H9 (cell line): ENCODE data around the gene TCERG1L. TPM values are rescaled to one million over a fixed set of nuclear protein-coding genes. Genes with fewer than 3 reads are reported as not detected.

Source experiments
- DNase-seq: peaks from one replicate; pipeline ENCODE4 v3.0.0-alpha.2; 2017
- H2AFZ ChIP-seq: one replicate; pipeline ENCODE4 v1.6.1; 2013; ENCODE audit warnings: mild to moderate bottlenecking, low read length, control low read depth, moderate library complexity
- H2AK5ac ChIP-seq: 2 replicates; pipeline ENCODE4 v1.6.1; 2013; ENCODE audit warnings: low read length, control low read depth, mixed read lengths; ENCODE audit not compliant: insufficient read length
- H2BK120ac ChIP-seq: one replicate; pipeline ENCODE4 v1.6.1; 2013; ENCODE audit warnings: low read depth, mild to moderate bottlenecking, low read length, control low read depth, inconsistent platforms; ENCODE audit not compliant: poor library complexity, severe bottlenecking
- H2BK12ac ChIP-seq: 2 replicates; pipeline ENCODE4 v1.6.1; 2013; ENCODE audit warnings: low read length, control low read depth, mixed read lengths, low read depth; ENCODE audit not compliant: insufficient read length
- H2BK15ac ChIP-seq: 2 replicates; pipeline ENCODE4 v1.6.1; 2013; ENCODE audit warnings: low read depth, low read length, control low read depth
- H2BK20ac ChIP-seq: one replicate; pipeline ENCODE4 v1.6.1; 2013; ENCODE audit warnings: low read depth, mild to moderate bottlenecking, low read length, control low read depth, inconsistent platforms; ENCODE audit not compliant: poor library complexity, severe bottlenecking
- H2BK5ac ChIP-seq: 2 replicates; pipeline ENCODE4 v1.6.1; 2013; ENCODE audit warnings: low read length, control low read depth, mixed read lengths; ENCODE audit not compliant: insufficient read length
- H3K14ac ChIP-seq: 2 replicates; pipeline ENCODE4 v1.6.1; 2013; ENCODE audit warnings: low read length, control low read depth; ENCODE audit not compliant: insufficient read depth
- H3K18ac ChIP-seq: 2 replicates; pipeline ENCODE4 v1.6.1; 2013; ENCODE audit warnings: low read depth, mild to moderate bottlenecking, mixed read lengths, low read length, control low read depth; ENCODE audit not compliant: insufficient read length
- H3K23ac ChIP-seq: 2 replicates; pipeline ENCODE4 v1.6.1; 2013; ENCODE audit warnings: low read length, control low read depth, mixed read lengths, low read depth; ENCODE audit not compliant: insufficient read length
- H3K23me2 ChIP-seq: 2 replicates; pipeline ENCODE4 v1.6.1; 2013; ENCODE audit warnings: low read depth, mild to moderate bottlenecking, mixed read lengths, low read length, control low read depth; ENCODE audit not compliant: insufficient read length, poor library complexity, severe bottlenecking
- H3K27ac ChIP-seq: 2 replicates; pipeline ENCODE4 v1.5.1; 2013; ENCODE audit warnings: low read length, control low read depth, mixed read lengths, low read depth; ENCODE audit not compliant: insufficient read length
- H3K27me3 ChIP-seq: 2 replicates; pipeline ENCODE4 v1.6.1; 2013; ENCODE audit warnings: low read length, control low read depth, inconsistent platforms; ENCODE audit not compliant: insufficient read depth
- H3K4ac ChIP-seq: 2 replicates; pipeline ENCODE4 v1.6.1; 2013; ENCODE audit warnings: low read depth, mild to moderate bottlenecking, control low read depth, inconsistent platforms, low read length, moderate library complexity
- H3K4me1 ChIP-seq: 2 replicates; pipeline ENCODE4 v1.6.1; 2013; ENCODE audit warnings: low read length, control low read depth, inconsistent platforms; ENCODE audit not compliant: insufficient read depth
- H3K4me2 ChIP-seq: 2 replicates; pipeline ENCODE4 v1.6.1; 2013; ENCODE audit warnings: low read length, control low read depth, mixed read lengths; ENCODE audit not compliant: insufficient read length, insufficient read depth
- H3K56ac ChIP-seq: 2 replicates; pipeline ENCODE4 v1.6.1; 2013; ENCODE audit warnings: low read depth, mild to moderate bottlenecking, mixed read lengths, low read length, control low read depth; ENCODE audit not compliant: insufficient read length
- H3K79me1 ChIP-seq: 2 replicates; pipeline ENCODE4 v1.6.1; 2013; ENCODE audit warnings: low read depth, mild to moderate bottlenecking, moderate library complexity, low read length, control low read depth, inconsistent platforms; ENCODE audit not compliant: insufficient read depth, poor library complexity, severe bottlenecking
- H3K79me2 ChIP-seq: 2 replicates; pipeline ENCODE4 v1.6.1; 2013; ENCODE audit warnings: low read length, control low read depth, inconsistent platforms; ENCODE audit not compliant: insufficient read depth
- H3K9ac ChIP-seq: 2 replicates; pipeline ENCODE4 v1.6.1; 2013; ENCODE audit warnings: low read length, control low read depth, mixed read lengths; ENCODE audit not compliant: insufficient read length; ENCODE audit errors: extremely low read depth
- H3K9me3 ChIP-seq: one replicate; pipeline ENCODE4 v1.6.1; 2013; ENCODE audit warnings: low read depth, low read length, inconsistent platforms; ENCODE audit not compliant: control insufficient read depth
- H3T11ph ChIP-seq: one replicate; pipeline ENCODE4 v1.6.1; 2013; ENCODE audit warnings: mild to moderate bottlenecking, low read length, control low read depth, inconsistent platforms
- H4K20me1 ChIP-seq: one replicate; pipeline ENCODE4 v1.6.1; 2013; ENCODE audit not compliant: control insufficient read depth, insufficient read length, insufficient read depth
- H4K5ac ChIP-seq: 2 replicates; pipeline ENCODE4 v1.6.1; 2013; ENCODE audit warnings: low read depth, mild to moderate bottlenecking, mixed read lengths, low read length, control low read depth; ENCODE audit not compliant: insufficient read length
- H4K8ac ChIP-seq: replicated peaks from 2 replicates; pipeline ENCODE4 v1.6.1; 2013; ENCODE audit warnings: low read length, control low read depth, mixed read lengths, low read depth; ENCODE audit not compliant: insufficient read length
- H4K91ac ChIP-seq: 2 replicates; pipeline ENCODE4 v1.6.1; 2013; ENCODE audit warnings: low read depth, mild to moderate bottlenecking, moderate library complexity, mixed read lengths, low read length, control low read depth; ENCODE audit not compliant: insufficient read length
- H3K27ac Mint-ChIP-seq, 3 experiments: 2 replicates in 2 of 3; 3 replicates in 1 of 3; pipeline ENCODE4 v1.8.0; 2020 to 2021; ENCODE audit warnings: mixed read lengths in 3 of 3, mild to moderate bottlenecking in 1 of 3, moderate library complexity in 1 of 3
- H3K27me3 Mint-ChIP-seq: 2 replicates; pipeline ENCODE4 v1.8.0; 2021; ENCODE audit warnings: low read depth, mild to moderate bottlenecking, moderate library complexity, mixed read lengths
- H3K36me3 Mint-ChIP-seq, 3 experiments: 2 replicates in 2 of 3; 3 replicates in 1 of 3; pipeline ENCODE4 v1.8.0; 2020 to 2021; ENCODE audit warnings: low read depth in 3 of 3, mixed read lengths in 3 of 3; ENCODE audit not compliant: insufficient read depth in 1 of 3
- H3K4me1 Mint-ChIP-seq, 2 experiments: 2 replicates each; pipeline ENCODE4 v1.8.0; 2020; ENCODE audit warnings: mixed read lengths in 2 of 2
- H3K4me3 Mint-ChIP-seq, 2 experiments: 2 replicates in 1 of 2; 3 replicates in 1 of 2; pipeline ENCODE4 v1.8.0; 2020 to 2021; ENCODE audit warnings: mild to moderate bottlenecking in 2 of 2, mixed read lengths in 2 of 2, moderate library complexity in 1 of 2
- H3K9me3 Mint-ChIP-seq, 2 experiments: 2 replicates in 1 of 2; 3 replicates in 1 of 2; pipeline ENCODE4 v1.8.0; 2020; ENCODE audit warnings: mild to moderate bottlenecking in 2 of 2, mixed read lengths in 2 of 2, moderate library complexity in 1 of 2
- WGBS: extraction: QIAGEN DNeasy Blood & Tissue Kit; methylation state at CpG from one replicate; pipeline ENCODE4 v1.1.7; 2013; ENCODE audit warnings: missing lambda C conversion rate, low lambda C conversion rate, mixed read lengths; ENCODE audit not compliant: insufficient read length; ENCODE audit errors: extremely low coverage; 5-methylcytosine and 5-hydroxymethylcytosine counted together
- total RNA-seq: library from RNA; stranded (reverse); gene quantifications from 2 replicates; pipeline ENCODE4 v1.2.1, GENCODE V29; 2021
- TF ChIP-seq, protein P1 (sequence below): fragments of 200-600 bp; sonication (generic); conservative IDR thresholded peaks from 3 replicates; pipeline ENCODE4 v1.8.0; 2021; ENCODE audit warnings: antibody characterized with exemption, mild to moderate bottlenecking

TCERG1L gene
- total RNA-seq, 1 experiment from 2014 or later: 3.3 TPM

DNA sequence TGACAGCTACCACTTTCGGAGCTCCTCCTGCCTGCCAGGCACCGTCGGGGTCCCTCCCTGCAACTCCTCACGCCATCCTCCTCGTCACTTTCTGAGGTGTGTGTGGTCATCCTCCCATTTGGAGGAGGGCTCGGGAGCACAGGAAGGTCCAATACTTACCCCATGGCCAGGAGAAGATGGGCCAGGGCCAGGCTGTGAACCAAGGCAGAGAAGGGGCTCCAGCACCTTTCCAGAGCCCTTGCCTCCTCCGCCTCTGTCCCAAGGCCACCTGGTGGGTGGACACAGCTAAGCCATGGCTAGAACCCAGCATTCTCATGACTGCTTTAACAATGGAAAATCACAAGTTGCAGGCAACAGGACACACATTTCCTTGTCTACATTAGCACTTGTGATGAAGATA is 215.5 kb downstream of the TCERG1L start:
- Histone ChIP-seq H3K23me2 (no peaks in the 10 kb centered on the region), H3K9ac (no peak overlapping the region), H4K91ac (peak overlapping the region; percentile 90), H3K18ac (no peak overlapping the region), H3K14ac (no peak overlapping the region), H2AFZ (no peak overlapping the region), H3K9me3 (no peaks in the 10 kb centered on the region), H2BK120ac (no peak overlapping the region), H4K20me1 (no peaks in the 10 kb centered on the region), H3K27me3 (no peaks in the 10 kb centered on the region), H3K79me1 (no peaks in the 10 kb centered on the region), H4K5ac (no peak overlapping the region), H3K79me2 (no peaks in the 10 kb centered on the region), H2BK15ac (no peak overlapping the region), H3K56ac (no peak overlapping the region), H3K4ac (no peak overlapping the region), H2AK5ac (no peak overlapping the region), H3K23ac (no peak overlapping the region), H3K4me2 (no peak overlapping the region), H3T11ph (no peak overlapping the region), H3K27ac (no peak overlapping the region), H4K8ac (no peak overlapping the region), H2BK20ac (no peak overlapping the region), H2BK12ac (no peak overlapping the region), H3K4me1 (peaks cover 7% of the 10 kb centered on the region; the same call in 1 of the 2 replicates), H2BK5ac (no peak overlapping the region)
- no peaks in the 10 kb centered on the region for H3K27me3 Mint-ChIP-seq
- H3K4me1 Mint-ChIP-seq: peaks cover 24 to 25% of the 10 kb centered on the region in 2 experiments
- DNase-seq: no peak
- H3K9me3 Mint-ChIP-seq: no peaks in the 10 kb centered on the region; a peak in 1 of 5 replicates
- H3K27ac Mint-ChIP-seq: no peak overlapping the region
- H3K36me3 Mint-ChIP-seq: no peaks in the 10 kb centered on the region
- no peak overlapping the region for H3K4me3 Mint-ChIP-seq
- no CpG with 5 or more reads among the region's 7 CpGs for WGBS
- TF ChIP-seq, protein P1, sequence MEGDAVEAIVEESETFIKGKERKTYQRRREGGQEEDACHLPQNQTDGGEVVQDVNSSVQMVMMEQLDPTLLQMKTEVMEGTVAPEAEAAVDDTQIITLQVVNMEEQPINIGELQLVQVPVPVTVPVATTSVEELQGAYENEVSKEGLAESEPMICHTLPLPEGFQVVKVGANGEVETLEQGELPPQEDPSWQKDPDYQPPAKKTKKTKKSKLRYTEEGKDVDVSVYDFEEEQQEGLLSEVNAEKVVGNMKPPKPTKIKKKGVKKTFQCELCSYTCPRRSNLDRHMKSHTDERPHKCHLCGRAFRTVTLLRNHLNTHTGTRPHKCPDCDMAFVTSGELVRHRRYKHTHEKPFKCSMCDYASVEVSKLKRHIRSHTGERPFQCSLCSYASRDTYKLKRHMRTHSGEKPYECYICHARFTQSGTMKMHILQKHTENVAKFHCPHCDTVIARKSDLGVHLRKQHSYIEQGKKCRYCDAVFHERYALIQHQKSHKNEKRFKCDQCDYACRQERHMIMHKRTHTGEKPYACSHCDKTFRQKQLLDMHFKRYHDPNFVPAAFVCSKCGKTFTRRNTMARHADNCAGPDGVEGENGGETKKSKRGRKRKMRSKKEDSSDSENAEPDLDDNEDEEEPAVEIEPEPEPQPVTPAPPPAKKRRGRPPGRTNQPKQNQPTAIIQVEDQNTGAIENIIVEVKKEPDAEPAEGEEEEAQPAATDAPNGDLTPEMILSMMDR: 0 out of 3 replicates have a peak, but pooled peaks have one; percentile 11
